C4-2B (cell line): Measurements from ENCODE around the gene FAM13A.

Source experiments
- CTCF ChIP-seq: fragments of 450-650 bp; conservative IDR thresholded peaks from 2 replicates; pipeline ENCODE4 v1.5.1; 2017; ENCODE audit warnings: mild to moderate bottlenecking
- ZFX ChIP-seq: fragments of 450-650 bp; IDR thresholded peaks from 2 replicates; pipeline ENCODE4 v1.6.1; 2017

- TF ChIP-seq CTCF: no peak
- 0 out of 2 replicates have a peak, but pooled peaks have one; percentile 11 for TF ChIP-seq ZFX
These were observed at the start of gene FAM13A for GRCh38 chr4:89056953-89057398.
